Adrenal gland (tissue), 12 donors: ENCODE measurements around the gene GNAQ. TPM values are rescaled to one million over a fixed set of nuclear protein-coding genes. Genes with fewer than 3 reads are reported as not detected.
"Not testable (repeated sequence)": the region's sequence is repeated elsewhere in the genome, so short reads cannot be mapped to it uniquely, and the experiment has no call there.

Source experiments
- DNase-seq, 7 donors: peaks; one replicate each; pipeline ENCODE4 v3.0.0-alpha.2; 2019 to 2020
- H3K27ac ChIP-seq, 5 donors: fragments of 200-600 bp; sonication (generic) in 4 of 5; 1 replicate in 3 of 5; 2 replicates in 2 of 5; pipeline versions ENCODE4 v1.5.1 to v1.8.0; 2016 to 2020; ENCODE audit warnings: mild to moderate bottlenecking in 1 of 5
- H3K27me3 ChIP-seq: fragments of 200-600 bp; 2 replicates; pipeline ENCODE4 v1.8.0; 2021
- H3K36me3 ChIP-seq, 2 donors: fragments of 200-600 bp; replicated peaks in 1 of 2; 1 replicate in 1 of 2; 2 replicates in 1 of 2; pipeline versions ENCODE4 v1.5.1 to v1.8.0; 2018 to 2022
- H3K4me1 ChIP-seq, 2 donors: fragments of 200-600 bp; replicated peaks in 1 of 2; 1 replicate in 1 of 2; 2 replicates in 1 of 2; pipeline versions ENCODE4 v1.5.1 to v1.8.0; 2018 to 2021
- H3K4me3 ChIP-seq, 4 donors: fragments of 200-600 bp; sonication (generic) in 3 of 4; one replicate each; pipeline ENCODE4 v1.5.1; 2016 to 2018
- H3K9me3 ChIP-seq, 3 donors: fragments of 200-600 bp; sonication (generic) in 1 of 3; replicated peaks in 1 of 3; 1 replicate in 2 of 3; 2 replicates in 1 of 3; pipeline versions ENCODE4 v1.5.1 to v1.8.0; 2016 to 2021
- POLR2A ChIP-seq, 2 donors: fragments of 450-650 bp; IDR thresholded peaks; one replicate each; pipeline ENCODE4 v1.6.1; 2017; ENCODE audit warnings: antibody characterized with exemption in 2 of 2, mild to moderate bottlenecking in 2 of 2, moderate library complexity in 1 of 2
- WGBS, 4 donors: extraction: QIAGEN DNeasy Blood & Tissue Kit in 2 of 4; methylation state at CpG; one replicate each; pipeline versions ENCODE4 v1.1.5 to v1.1.7; 2013 to 2017; 5-methylcytosine and 5-hydroxymethylcytosine counted together
- intact Hi-C, 2 donors: fragments of 100-400 bp; cut with DNase I; formaldehyde crosslinking; loops; one replicate each; pipeline versions ENCODE4 v1.14.1 to v1.15.0; 2022 to 2023
- polyA plus RNA-seq, 3 donors: library from polyadenylated mRNA; stranded (reverse); fragments of 200-250 nt in 2 of 3; fragments of 350-450 nt in 1 of 3; fragmentation: Illumina TruSeq in 1 of 3; extraction: RNeasy Lipid Tissue Mini Kit (QIAGEN cat#74804) in 1 of 3; gene quantifications; one replicate each; pipeline ENCODE4 v1.2.3, GENCODE V29; 2013 to 2014
- total RNA-seq, 9 donors: library from RNA; depleted of rRNA in 4 of 9; stranded (reverse); fragments of >200 nt in 4 of 9; fragments of 120-200 nt in 1 of 9; fragmentation: NEBNext Ultra II Directional in 1 of 9; extraction: Animal tissue kit (Norgen Biotek cat#: 25700) in 1 of 9; gene quantifications; one replicate each; pipeline versions ENCODE4 v1.1.0 to v1.2.4, GENCODE V29; 2013 to 2023
- TF ChIP-seq, protein P1 (sequence below), 6 experiments: fragments of 450-650 bp in 4 of 6; fragments of 200-600 bp in 2 of 6; sonication (generic) in 1 of 6; IDR thresholded peaks; 1 replicate in 5 of 6; 2 replicates in 1 of 6; pipeline versions ENCODE4 v1.5.1 to v1.8.0; 2016 to 2021; ENCODE audit warnings: antibody characterized with exemption in 6 of 6, mild to moderate bottlenecking in 2 of 6, moderate library complexity in 1 of 6
- donor health status: healthy with polysubstance abuse.
- donor health status: Bipolar disorder and iron deficiency.
- donor health status: DM: yes; HTN: yes; CAD: no.
- donor health status: DM: no; HTN: no; CAD: no.
- donor health status: DM: no; HTN: no; CAD: no.
- donor health status: DM: yes; HTN: yes; CAD: no.

GNAQ gene
- total and polyA plus RNA-seq, 12 donors, result 15.8 to 71.7 (median 45.1) TPM

DNA sequence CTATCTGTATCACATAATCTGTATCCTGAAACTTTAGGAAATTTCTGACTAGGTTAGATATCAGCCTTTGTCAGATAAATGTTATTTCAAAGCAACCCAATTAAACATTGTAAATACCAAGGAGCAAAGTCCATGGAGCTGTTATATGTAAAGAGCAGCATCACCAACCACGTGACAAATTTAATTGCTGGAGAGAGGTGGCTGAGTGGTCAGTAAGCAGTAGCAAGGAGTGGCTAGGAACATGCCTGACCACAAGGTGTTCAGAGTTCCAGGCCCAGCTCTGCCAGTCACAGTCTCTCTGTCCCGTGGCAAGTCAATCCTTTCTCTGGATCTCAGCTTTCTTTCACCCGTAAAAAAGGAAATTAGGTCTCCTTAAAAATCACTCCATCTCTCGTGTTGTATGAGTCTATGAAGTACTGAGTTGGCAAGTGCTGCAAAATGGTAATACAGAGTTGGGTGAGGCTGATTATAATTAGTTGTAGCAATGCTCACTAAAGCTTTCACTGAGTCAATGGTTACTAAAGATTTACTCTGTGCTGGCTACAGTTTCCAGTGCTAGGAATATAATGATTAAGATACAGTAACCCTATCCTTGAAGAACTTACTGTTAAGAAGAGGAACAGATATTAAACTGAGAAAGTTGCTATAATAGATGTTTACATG is 166.1 kb downstream of the GNAQ start:
- Histone ChIP-seq H3K4me3 (no peak overlapping the region), H3K27me3 (no peaks in the 10 kb centered on the region), H3K9me3 (no peaks in the 10 kb centered on the region), H3K4me1 (peaks cover 0 to 4% of the 10 kb centered on the region in 2 donors), H3K36me3 (no peaks in the 10 kb centered on the region), H3K27ac (no peak overlapping the region)
- 84 to 92% (median 89%) methylated on average over 4 of the region's 4 CpGs for WGBS, 4 donors
- no peak for TF ChIP-seq POLR2A (IDR thresholded peaks at IDR 0.05)
- TF ChIP-seq, protein P1, sequence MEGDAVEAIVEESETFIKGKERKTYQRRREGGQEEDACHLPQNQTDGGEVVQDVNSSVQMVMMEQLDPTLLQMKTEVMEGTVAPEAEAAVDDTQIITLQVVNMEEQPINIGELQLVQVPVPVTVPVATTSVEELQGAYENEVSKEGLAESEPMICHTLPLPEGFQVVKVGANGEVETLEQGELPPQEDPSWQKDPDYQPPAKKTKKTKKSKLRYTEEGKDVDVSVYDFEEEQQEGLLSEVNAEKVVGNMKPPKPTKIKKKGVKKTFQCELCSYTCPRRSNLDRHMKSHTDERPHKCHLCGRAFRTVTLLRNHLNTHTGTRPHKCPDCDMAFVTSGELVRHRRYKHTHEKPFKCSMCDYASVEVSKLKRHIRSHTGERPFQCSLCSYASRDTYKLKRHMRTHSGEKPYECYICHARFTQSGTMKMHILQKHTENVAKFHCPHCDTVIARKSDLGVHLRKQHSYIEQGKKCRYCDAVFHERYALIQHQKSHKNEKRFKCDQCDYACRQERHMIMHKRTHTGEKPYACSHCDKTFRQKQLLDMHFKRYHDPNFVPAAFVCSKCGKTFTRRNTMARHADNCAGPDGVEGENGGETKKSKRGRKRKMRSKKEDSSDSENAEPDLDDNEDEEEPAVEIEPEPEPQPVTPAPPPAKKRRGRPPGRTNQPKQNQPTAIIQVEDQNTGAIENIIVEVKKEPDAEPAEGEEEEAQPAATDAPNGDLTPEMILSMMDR (IDR thresholded peaks at IDR 0.05), result no peak
- DNase-seq, result no peak
- intact Hi-C loops, result no loop called here

DNA sequence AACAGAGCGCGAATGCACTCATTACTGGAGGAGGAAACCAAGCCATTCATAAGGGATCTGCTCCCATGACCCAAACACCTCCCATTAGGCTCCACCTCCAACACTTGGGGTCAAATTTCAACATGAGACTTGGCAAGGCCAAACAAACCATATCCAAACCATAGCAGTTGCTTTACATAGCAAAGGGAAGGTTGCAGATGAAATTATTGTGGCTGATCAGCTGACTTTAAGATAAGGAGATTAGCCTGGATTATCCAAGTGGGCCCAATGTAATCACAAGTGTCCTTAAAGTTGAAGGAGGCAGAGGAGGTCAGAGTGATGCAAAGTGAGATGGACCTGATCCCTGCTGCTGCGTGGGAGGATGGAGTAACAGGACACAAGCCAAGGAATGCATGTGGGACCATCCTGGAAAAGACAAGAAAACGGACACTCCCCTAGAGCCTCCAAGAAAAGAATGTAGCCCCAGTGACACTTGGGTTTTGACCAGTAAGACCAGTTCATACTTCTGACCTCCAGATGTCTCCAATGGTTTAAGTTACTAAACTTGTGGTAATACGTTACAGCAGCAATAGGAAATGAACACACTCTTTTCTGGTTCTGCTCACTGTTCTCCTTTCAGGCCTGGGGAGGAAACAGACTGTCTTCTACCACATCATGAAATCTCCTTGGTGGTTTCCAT is 167.3 kb downstream of the GNAQ start:
- intact Hi-C loops, result no loop called here
- no peaks in the 10 kb centered on the region for H3K36me3 ChIP-seq
- no peaks in the 10 kb centered on the region for H3K27me3 ChIP-seq
- H3K4me1 ChIP-seq, result peaks cover 0 to 4% of the 10 kb centered on the region in 2 donors
- no peak overlapping the region for H3K4me3 ChIP-seq
- no peak overlapping the region for H3K27ac ChIP-seq
- WGBS, 4 donors, result 76 to 83% (median 78%) methylated on average over 5 of the region's 5 CpGs
- no peaks in the 10 kb centered on the region for H3K9me3 ChIP-seq
- no peak for DNase-seq
- no peak for TF ChIP-seq POLR2A (IDR thresholded peaks at IDR 0.05)
- TF ChIP-seq, protein P1 (IDR thresholded peaks at IDR 0.05), result no peak

DNA sequence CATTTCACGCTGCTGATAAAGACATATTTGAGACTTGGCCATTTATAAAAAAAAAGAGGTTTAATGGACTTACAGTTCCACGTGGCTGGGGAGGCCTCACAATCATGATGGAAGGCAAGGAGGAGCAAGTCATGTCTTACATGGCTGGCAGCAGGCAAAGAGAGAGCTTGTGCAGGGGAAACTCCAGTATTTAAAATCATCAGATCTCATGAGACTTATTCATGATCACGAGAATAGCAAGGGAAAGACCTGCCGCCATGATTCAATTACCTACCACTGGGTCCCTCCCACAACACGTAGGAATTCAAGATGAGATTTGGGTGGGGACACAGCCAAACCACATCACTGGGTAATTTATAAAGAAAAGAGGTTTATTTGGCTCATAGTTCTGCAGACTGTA is 168.0 kb downstream of the GNAQ start:
- WGBS, 4 donors, result 96% methylated on average over 5 of the region's 5 CpGs
- H3K27me3 ChIP-seq, H3K4me1 ChIP-seq: not testable (repeated sequence)

DNA sequence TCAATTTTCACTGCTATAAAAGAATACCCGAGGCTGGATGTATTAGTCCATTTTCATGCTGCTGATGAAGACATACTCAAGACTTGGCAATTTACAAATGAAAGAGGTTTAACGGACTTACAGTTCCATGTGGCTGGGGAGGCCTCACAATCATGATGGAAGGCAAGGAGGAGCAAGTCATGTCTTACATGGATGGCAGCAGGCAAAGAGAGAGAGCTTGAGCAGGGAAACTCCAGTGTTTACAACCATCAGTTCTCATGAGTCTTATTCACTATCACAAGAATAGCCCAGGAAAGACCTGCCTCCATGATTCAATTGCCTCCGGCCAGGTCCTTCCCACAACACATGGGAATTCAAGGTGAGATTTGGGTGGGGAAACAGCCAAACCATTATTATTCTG is 170.7 kb downstream of the GNAQ start:
- H3K36me3 ChIP-seq, intact Hi-C loops, DNase-seq, H3K9me3 ChIP-seq, H3K4me3 ChIP-seq, H3K4me1 ChIP-seq, H3K27me3 ChIP-seq, H3K27ac ChIP-seq: not testable (repeated sequence)
- 93 to 98% (median 96%) methylated on average over 3 of the region's 3 CpGs for WGBS, 4 donors

More for the DNA sequence above, 168.0 kb downstream of the GNAQ start:
- DNase-seq, H3K4me3 ChIP-seq, H3K27ac ChIP-seq, H3K36me3 ChIP-seq, intact Hi-C loops, H3K9me3 ChIP-seq: not testable (repeated sequence)

DNA sequence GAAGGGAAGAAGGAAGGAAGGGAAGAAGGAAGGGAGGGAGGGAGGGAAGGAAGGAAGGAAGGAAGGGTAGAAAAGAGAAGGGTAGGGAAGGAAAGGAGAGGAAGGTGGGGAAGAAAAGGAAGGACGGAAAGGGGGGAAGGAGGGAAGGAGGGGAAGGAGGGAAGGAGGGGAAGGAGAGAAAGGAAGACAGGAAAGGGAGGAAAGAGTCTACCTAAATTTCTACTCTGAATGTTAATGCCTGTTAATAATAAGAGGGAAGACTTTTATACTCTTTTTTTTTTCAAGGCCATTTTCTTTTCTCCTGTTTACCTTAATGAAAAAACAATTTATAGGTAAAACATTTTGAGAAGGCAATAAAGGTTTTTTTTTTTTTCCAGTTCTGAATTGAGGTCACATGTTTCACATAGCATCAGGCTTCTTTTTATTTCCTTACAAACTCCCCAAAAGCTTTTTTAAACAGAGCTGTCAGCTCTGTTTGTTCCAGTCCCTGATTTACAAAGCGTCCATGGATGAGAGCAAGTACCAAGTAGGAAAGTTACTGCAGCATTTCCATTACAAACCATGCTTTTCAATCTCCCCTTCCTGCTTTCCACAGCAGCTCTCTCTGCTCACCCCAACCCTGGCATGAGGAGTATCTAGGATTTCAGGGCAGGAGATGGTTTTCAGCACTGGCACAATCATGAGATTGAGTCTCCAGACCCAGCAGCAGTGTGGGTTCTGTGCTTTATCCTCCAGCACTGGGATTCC is 173.9 kb downstream of the GNAQ start:
- H3K27ac ChIP-seq, result no peak overlapping the region
- H3K4me1 ChIP-seq, result peaks cover 0 to 5% of the 10 kb centered on the region in 2 donors
- no peak overlapping the region for H3K4me3 ChIP-seq
- WGBS, 4 donors, result 91 to 100% (median 96%) methylated on average over 2 of the region's 2 CpGs
- TF ChIP-seq, protein P1 (IDR thresholded peaks at IDR 0.05), result no peak
- TF ChIP-seq POLR2A (IDR thresholded peaks at IDR 0.05), result no peak
- no peaks in the 10 kb centered on the region for H3K27me3 ChIP-seq
- no peaks in the 10 kb centered on the region for H3K9me3 ChIP-seq
- intact Hi-C loops, result no loop called here
- H3K36me3 ChIP-seq, result no peaks in the 10 kb centered on the region
- DNase-seq, result no peak
